Neural progenitor cell (in vitro differentiated cells): ENCODE data around the gene RAX.

Experiments
- EZH2phosphoT487 ChIP-seq: fragments of 200-600 bp; sonication (generic); IDR thresholded peaks from 2 replicates; pipeline ENCODE4 v1.6.1; 2017; ENCODE audit warnings: antibody characterized with exemption
- TF ChIP-seq, protein P1 (sequence below): fragments of 200-600 bp; sonication (generic); IDR thresholded peaks from 2 replicates; pipeline ENCODE4 v1.5.1; 2017; ENCODE audit warnings: antibody characterized with exemption, mild to moderate bottlenecking

DNA sequence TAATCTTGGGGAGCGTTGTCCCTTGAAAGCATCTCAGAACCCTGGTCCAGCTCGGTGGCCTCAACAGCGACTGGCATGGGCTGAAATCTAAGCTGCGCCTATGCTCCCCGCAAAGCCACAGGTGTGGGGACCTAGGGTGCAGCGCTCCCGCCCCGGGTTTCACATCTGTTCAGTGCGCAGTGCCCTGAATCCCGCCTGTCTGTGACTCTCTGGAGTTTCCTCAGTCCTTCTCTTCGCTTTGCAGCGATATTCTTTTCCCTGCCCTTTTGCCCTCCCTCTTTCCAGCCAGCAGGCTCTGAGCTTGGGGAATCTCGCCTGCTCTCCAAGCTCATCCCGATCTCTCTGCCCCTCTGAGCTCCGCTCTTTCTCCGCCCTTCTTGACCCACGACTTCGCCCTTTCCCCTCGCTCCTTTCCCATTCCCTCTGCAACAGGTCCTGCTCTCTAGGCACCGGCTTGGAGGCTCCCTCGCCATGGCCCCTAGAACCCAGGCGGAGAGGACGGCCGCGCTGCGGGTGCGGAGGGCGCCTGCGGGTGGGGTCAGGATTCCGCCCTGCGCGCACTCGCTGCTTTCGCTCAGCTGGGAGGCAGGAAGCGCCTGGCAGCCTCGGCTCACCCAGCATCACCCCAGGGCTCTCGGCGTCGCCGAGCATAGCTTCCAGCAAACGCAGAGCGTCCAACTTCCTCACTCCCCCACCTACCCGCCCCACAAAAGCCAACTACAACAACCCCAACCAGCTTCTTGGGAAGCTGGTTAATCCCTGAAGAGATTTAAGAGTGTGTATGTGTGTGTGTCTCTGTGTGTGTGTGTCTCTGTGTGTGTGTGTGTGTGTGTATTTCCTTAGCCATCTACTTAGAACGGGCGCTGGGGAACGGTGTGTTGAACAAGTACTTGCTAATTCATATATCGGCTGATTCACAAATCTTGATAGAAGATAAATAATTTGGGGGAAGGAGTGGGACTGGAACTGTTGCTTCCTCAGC lies 52.2 kb downstream of the RAX start:
- TF ChIP-seq, protein P1, sequence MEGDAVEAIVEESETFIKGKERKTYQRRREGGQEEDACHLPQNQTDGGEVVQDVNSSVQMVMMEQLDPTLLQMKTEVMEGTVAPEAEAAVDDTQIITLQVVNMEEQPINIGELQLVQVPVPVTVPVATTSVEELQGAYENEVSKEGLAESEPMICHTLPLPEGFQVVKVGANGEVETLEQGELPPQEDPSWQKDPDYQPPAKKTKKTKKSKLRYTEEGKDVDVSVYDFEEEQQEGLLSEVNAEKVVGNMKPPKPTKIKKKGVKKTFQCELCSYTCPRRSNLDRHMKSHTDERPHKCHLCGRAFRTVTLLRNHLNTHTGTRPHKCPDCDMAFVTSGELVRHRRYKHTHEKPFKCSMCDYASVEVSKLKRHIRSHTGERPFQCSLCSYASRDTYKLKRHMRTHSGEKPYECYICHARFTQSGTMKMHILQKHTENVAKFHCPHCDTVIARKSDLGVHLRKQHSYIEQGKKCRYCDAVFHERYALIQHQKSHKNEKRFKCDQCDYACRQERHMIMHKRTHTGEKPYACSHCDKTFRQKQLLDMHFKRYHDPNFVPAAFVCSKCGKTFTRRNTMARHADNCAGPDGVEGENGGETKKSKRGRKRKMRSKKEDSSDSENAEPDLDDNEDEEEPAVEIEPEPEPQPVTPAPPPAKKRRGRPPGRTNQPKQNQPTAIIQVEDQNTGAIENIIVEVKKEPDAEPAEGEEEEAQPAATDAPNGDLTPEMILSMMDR, result no peak
- no peak for TF ChIP-seq EZH2phosphoT487
